Measurements from ENCODE around the gene RAD51B. TPM values are rescaled to one million over a fixed set of nuclear protein-coding genes. Genes with fewer than 3 reads are reported as not detected.

RAD51B gene
- total and polyA plus RNA-seq, 7 donors: 2.4 to 24.4 (median 7.1) TPM

DNA sequence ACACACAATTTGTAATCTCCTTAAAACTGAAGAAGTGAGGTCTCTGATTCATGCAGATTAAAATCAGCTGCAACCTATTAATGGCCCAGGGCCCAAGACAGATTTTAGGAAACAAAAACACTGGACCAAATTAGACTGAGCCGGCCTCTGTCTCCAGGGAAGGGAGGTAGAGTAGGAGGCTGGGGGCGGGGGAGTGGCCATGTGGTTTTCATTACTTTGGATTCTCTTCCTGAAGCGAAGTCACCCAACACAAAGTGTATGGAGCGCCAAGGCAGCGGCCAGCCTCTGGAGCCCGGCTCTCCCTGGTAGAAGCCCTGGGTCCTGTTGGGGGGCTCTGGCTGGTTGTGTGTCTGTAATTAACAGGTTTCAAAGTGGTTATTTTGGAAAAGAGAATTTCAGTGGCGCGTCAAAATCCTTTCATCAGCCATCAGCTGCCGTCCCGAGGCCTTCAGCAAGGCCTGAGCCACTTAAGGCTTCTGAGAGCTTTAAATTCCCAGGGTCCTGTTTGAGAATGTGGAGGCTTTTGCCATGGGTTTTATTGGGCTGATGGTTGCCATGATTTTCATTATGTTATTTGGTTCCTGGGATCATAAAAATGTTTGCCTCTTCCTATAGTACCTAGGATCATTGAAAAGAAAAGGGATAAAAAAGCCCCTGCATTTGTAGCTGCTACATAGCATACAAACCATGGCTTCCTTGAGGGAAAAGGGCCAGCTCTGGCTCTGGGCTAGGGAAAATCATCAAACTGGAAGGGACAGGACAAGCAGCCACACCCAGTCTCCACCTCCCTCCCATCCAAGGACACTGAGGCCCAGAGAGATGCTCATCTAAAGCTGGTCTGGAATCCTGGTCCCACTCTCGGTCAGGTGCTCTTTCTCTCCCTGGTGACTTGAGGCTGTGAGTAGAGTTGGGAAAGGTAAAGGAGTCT, 690.9 kb downstream of the RAD51B start:
- 83 to 88% methylated on average over 11 of the region's 11 CpGs for WGBS, 2 donors

GRCh38 chr14:68511129-68512047, 691.8 kb downstream of the RAD51B start:
- H3K27me3 ChIP-seq: no peaks in the 10 kb centered on the region
- TF ChIP-seq POLR2AphosphoS5 (IDR thresholded peaks at IDR 0.05) (peak in 1 of 4 donors; percentile 13), POLR2A (IDR thresholded peaks at IDR 0.05) (no peak), EP300 (IDR thresholded peaks at IDR 0.05) (no peak), CTCF (IDR thresholded peaks at IDR 0.05) (peak in 1 of 4 experiments; percentile 13)
- peaks cover 0 to 74% (median 59%) of the 10 kb centered on the region in 4 donors for H3K4me1 ChIP-seq
- H3K9me3 ChIP-seq: no peaks in the 10 kb centered on the region
- intact Hi-C loops (cut with DNase I): loop anchor here (5.0 to 10.0 kb wide), 2 partner anchors 57 to 119 kb away; no protein-coding TSS in a partner anchor
- H3K4me3 ChIP-seq: no peak overlapping the region
- no peak for DNase-seq
- H3K36me3 ChIP-seq: no peaks in the 10 kb centered on the region
- H3K27ac ChIP-seq: peak overlapping the region; percentile 59 to 83 (median 76)
- 88 to 95% methylated on average over 4 of the region's 4 CpGs for WGBS, 2 donors

More for the DNA sequence above, 690.9 kb downstream of the RAD51B start:
- H3K27ac ChIP-seq: peak overlapping the region; percentile 59 to 83 (median 76)
- no peaks in the 10 kb centered on the region for H3K36me3 ChIP-seq
- intact Hi-C loops (cut with DNase I): loop anchor here (5.0 to 10.0 kb wide), 2 partner anchors 56 to 118 kb away; no protein-coding TSS in a partner anchor
- no peaks in the 10 kb centered on the region for H3K27me3 ChIP-seq
- TF ChIP-seq POLR2AphosphoS5 (IDR thresholded peaks at IDR 0.05) (peak in 2 of 4 donors; percentile 25 to 33), EP300 (IDR thresholded peaks at IDR 0.05) (no peak), CTCF (IDR thresholded peaks at IDR 0.05) (no peak), POLR2A (IDR thresholded peaks at IDR 0.05) (no peak)
- peaks cover 0 to 79% (median 67%) of the 10 kb centered on the region in 4 donors for H3K4me1 ChIP-seq
- no peak overlapping the region for H3K4me3 ChIP-seq
- peak; percentile 91 for DNase-seq
- no peaks in the 10 kb centered on the region for H3K9me3 ChIP-seq

DNA sequence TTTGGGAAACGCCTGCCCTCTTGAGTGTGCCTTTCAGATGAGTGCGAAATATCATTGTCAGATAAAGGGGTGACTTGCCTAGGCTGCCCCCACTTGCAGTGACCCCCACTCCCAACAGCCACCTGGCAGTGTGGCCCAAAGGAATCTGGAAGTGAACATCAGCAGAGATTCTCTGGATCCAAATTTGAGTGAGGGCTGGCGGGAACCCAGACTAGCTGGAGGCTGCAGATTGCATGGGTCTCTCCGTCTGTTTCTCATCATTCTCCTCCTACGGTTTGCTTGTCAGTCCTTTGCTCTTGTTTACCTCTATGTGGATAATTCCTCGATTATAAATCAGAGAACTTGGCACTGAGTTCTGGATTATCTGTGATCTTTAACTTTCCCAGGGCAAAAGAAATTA, 692.5 kb downstream of the RAD51B start:
- no peak for DNase-seq
- peaks cover 0 to 74% (median 53%) of the 10 kb centered on the region in 4 donors for H3K4me1 ChIP-seq
- no peak for TF ChIP-seq POLR2A (IDR thresholded peaks at IDR 0.05)
- peak in 2 of 4 donors; percentile 43 to 48 for TF ChIP-seq POLR2AphosphoS5 (IDR thresholded peaks at IDR 0.05)
- no peak for TF ChIP-seq CTCF (IDR thresholded peaks at IDR 0.05)
- TF ChIP-seq EP300 (IDR thresholded peaks at IDR 0.05): no peak
- 76 to 78% methylated on average over 6 of the region's 6 CpGs for WGBS, 2 donors
- H3K4me3 ChIP-seq: no peak overlapping the region
- intact Hi-C loops (cut with DNase I): loop anchor here (5.0 to 10.0 kb wide), 2 partner anchors 57 to 120 kb away; no protein-coding TSS in a partner anchor
- H3K27me3 ChIP-seq: no peaks in the 10 kb centered on the region
- H3K36me3 ChIP-seq: no peaks in the 10 kb centered on the region
- no peaks in the 10 kb centered on the region for H3K9me3 ChIP-seq
- peak overlapping the region; percentile 59 to 83 (median 76) for H3K27ac ChIP-seq

GRCh38 chr14:68513137-68513536, 693.6 kb downstream of the RAD51B start:
- 70 to 89% methylated on average over 2 of the region's 2 CpGs for WGBS, 2 donors
- no peak for DNase-seq
- H3K9me3 ChIP-seq: no peaks in the 10 kb centered on the region
- no peaks in the 10 kb centered on the region for H3K27me3 ChIP-seq
- intact Hi-C loops (cut with DNase I): loop anchor here (5.0 to 10.0 kb wide), 2 partner anchors 58 to 121 kb away; no protein-coding TSS in a partner anchor
- H3K27ac ChIP-seq: peak overlapping the region; percentile 59 to 83 (median 76)
- peaks cover 0 to 77% (median 53%) of the 10 kb centered on the region in 4 donors for H3K4me1 ChIP-seq
- no peak overlapping the region for H3K4me3 ChIP-seq
- no peaks in the 10 kb centered on the region for H3K36me3 ChIP-seq
- TF ChIP-seq POLR2A (IDR thresholded peaks at IDR 0.05): no peak
- no peak for TF ChIP-seq EP300 (IDR thresholded peaks at IDR 0.05)
- no peak for TF ChIP-seq POLR2AphosphoS5 (IDR thresholded peaks at IDR 0.05)
- TF ChIP-seq CTCF (IDR thresholded peaks at IDR 0.05): no peak
